HG02642 (cell line): ENCODE results near the gene DEDD2.
A peak's percentile ranks its signal among the peaks of the same experiment; 100 is the strongest.

Experiments used
- ATAC-seq: cut with Tn5 transposase; IDR thresholded peaks from one replicate; pipeline ENCODE4 v1.9.1; 2021; ENCODE audit warnings: mild to moderate bottlenecking; ENCODE audit not compliant: unreplicated experiment, poor library complexity

DEDD2 gene

GRCh38 chr19:42229855-42230351 is 12.4 kb upstream of the DEDD2 start:
- no peak for ATAC-seq

DNA sequence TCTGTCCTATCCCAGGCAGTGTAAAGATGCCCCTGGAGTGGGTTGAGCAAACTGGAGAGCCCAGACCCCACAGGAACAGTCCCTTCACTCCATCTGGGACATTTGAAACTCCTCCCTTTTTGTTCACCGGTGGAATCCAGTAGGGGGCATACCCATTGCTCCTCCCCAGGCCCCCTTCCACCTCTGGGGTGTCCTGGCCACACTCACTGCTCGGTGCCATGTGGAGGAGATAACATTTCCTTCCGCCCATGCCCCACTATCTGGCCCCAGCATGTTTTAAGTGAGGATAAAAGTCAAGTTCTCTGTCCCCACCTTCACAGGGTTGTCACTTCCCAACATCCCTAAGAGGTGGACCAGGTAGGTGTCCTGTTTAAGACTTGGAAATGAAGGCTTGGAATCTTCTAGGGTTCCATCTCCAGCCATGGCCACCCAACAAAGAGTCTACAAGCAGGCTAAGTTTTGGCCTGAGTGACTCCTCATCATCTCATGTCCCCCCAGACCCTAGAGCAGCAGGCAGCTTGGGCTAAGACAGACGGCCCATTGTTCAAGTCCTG is 11.9 kb upstream of the DEDD2 start:
- no peak for ATAC-seq

GRCh38 chr19:42228641-42229040 is 11.2 kb upstream of the DEDD2 start:
- no peak for ATAC-seq

DNA sequence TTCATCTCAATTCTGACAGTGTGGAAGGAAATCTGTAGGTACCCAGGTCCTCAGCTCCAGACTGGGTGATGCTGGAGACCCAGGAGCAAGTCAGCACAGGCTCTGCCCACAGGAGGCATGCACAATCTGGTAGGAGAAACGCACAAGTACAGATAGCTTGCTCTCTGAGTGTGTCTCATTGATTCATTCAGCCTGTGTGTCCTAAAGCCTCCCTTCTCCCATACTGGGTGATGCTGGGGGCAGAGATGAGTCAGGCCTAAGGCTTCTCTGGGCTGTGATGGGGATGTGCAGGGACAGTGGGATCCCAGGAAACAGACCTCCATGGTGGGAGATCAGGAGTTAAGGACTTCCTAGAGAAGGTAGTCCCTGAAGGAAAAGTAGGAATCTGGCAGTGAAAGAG is 9.4 kb upstream of the DEDD2 start:
- no peak for ATAC-seq

GRCh38 chr19:42225718-42226292 is 8.3 kb upstream of the DEDD2 start:
- ATAC-seq: no peak

GRCh38 chr19:42224940-42225717 is 7.7 kb upstream of the DEDD2 start:
- ATAC-seq: no peak

DNA sequence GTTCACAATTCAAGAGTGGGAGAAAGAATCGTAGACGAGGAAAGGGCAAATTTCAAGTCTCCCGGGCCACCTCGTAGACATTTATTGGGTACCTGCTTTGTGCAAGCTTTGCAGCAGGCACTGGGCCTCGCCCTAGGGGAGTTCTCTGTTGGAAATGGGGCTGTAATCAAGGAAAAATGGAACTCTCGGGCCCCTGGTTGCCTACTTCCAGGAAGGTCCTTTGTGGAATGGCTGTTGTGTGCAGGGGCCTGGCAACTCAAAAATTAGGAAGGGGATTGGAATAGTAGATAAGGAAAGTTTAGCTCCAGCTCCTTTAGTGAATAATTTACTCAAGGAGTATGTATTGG is 3.2 kb upstream of the DEDD2 start:
- ATAC-seq: no peak

GRCh38 chr19:42219812-42220750 is 2.6 kb upstream of the DEDD2 start, which contains the start of gene ZNF526:
Gene ZNF526, plus strand, starts transcription at chr19:42220312. Its CDS starts 4,092 bp downstream, at chr19:42224404.
- ATAC-seq: peak; percentile 80

DNA sequence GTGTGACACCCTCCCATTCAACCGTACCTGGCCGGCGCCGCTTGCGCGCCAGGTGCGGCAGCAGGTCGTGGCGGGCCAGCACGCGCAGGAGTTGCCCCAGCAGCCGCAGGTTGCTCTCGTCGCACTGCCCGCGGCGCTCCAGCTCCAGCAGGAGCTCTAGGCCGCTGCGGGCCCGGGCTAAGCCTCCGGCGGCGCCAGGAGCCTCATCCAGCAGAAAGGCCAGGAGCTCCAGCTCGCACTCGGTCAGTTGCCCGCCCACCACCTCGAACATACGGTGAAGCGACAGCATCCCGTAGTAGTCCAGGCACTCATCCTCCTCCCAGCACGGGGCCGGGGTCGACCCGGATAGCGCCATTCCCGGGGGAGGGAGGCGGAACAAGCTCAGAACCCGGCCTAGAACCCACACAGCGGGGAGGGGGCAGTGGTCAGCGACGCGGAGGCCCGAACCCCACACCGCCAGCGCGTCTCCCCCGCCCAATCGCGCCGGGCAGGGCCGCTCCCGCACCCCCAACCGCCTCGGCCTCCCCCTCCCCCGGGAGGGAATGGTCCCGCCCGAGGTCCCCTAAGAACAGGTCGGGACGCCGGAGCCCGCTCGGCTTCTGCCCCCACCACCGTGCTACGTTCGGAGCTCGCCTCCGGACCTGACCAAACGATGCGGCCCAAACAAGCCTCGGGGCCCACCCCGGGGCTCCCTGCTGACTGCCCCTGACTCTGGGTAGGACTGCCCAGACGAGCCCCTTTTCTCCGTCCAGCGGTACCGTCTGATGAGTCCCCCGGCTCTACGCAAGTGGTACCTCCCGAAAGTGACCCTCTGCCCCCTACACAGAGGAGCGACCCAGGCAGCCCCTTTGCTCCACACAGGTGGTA is 591 bp downstream of the DEDD2 start:
- peak; percentile 5 for ATAC-seq

DNA sequence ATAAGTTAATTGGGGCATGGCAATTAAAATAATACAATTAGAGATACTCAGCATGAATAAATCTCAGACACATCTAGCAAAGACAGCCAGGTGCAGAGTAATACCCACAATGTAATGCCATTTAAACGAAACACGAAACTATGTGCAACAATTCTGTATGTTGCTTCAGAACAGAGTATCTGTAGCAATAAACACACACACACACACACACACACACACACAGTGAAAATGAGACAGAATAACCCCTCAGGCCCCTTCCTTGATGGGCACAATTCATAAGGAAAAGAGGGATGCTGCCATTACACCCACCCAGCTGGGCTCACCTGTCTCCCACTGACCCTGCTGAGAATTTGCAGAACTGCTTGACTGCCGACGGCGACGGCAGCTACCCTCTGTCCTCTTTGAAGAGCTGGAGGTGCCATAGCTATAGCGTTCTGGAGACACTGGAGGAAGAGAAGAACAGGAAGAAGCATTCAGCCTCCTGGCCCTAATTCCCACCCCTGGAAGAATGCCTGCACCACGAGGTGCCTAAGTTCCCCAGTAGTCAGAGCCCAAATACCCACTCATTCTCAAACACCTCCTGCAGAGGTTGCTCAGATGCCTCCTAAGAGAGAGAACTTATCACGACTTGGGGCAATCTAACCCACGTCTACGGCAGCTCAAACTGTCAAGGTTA is 2.5 kb downstream of the DEDD2 start:
- no peak for ATAC-seq

GRCh38 chr19:42212886-42213285 is 4.6 kb downstream of the DEDD2 start:
- ATAC-seq: no peak

GRCh38 chr19:42208612-42209011 is 8.9 kb downstream of the DEDD2 start:
- no peak for ATAC-seq

DNA sequence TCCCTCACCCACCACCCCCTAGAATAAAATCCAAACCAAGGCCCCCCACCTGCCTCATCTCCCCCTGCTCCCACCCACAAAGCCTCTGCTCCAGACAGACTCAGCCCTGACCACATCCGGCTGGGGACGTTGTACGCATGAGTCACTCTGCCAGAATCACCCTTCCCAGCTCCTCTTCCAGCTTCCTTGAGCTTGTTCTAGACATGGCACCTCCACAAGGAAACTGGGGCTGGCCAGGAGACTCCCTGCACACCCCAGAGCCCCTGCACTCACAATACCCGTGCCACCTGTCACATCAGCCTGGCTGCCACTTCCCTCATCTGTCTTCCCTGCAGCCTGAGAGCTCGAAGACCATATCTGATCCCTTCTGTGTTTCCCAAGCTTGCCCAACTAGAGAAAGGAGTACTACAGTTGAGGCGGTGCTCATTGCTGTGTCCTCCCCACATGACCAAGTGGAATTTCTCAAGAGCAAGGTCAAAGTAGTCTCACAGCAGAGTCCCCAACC is 9.7 kb downstream of the DEDD2 start:
- ATAC-seq: no peak

DNA sequence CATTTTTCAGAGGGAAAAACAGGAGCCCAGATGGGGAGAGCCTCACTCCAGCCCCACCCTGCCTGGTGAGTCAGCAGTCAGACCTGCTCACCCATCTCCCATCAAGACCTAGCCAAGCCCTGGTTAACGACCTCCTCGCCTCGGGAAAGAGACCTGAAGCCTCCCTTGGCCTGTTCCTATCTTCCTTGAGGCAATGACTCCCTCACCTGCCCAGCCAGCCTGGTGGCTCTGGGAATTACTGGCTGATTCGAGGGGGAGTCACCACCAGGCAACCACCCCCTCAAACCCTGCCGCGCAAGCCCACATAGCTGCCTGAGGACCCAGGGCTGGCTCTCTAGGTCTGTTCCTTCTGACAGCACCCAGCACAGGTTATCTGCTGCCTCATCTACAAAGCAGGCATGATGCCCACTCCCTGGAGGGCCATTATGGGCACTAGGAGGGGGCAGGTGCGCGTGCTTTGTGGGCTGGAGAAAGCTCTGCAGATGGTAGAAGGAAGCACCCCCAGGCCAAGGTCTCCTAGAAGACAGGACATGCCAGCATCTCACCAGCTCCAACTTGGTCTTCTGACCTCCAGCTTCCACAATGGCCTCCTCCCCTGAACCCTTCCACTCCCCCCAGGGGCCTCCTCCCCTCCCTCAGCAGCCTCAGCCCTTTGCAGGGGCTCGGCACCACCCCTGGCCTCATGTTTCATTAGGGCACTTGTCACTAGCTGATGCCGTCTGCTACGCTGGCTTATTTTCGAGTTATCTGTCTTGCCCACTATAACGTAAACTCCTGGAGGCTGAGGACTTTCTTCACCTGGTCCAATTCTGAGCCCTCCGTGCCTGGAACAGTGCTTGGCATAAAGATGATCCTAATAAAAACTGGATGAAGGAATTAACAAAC is 10.4 kb downstream of the DEDD2 start:
- ATAC-seq: no peak

- no peak for ATAC-seq
These were observed 12.8 kb downstream of the DEDD2 start for GRCh38 chr19:42204664-42205063.

DNA sequence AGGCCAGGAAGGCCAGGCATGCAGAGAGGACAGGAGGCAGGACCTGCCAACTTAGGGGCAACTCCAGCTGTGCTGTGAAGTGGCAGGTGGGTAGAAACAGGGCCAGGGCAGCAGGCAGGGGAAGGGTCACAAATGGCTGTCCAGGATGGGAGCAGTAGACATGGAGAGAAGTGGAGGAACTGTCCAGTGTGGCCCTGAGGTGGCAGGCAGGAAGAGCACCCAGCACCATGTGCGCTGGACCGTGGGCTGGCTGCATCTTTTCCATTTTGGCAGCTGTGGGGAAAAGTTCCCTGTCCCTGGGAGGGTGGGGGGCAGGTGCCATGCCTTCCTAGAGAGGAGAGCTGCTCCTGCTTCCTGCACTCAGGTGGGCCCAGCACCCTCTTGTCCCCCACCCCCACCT is 13.8 kb downstream of the DEDD2 start:
- no peak for ATAC-seq

DNA sequence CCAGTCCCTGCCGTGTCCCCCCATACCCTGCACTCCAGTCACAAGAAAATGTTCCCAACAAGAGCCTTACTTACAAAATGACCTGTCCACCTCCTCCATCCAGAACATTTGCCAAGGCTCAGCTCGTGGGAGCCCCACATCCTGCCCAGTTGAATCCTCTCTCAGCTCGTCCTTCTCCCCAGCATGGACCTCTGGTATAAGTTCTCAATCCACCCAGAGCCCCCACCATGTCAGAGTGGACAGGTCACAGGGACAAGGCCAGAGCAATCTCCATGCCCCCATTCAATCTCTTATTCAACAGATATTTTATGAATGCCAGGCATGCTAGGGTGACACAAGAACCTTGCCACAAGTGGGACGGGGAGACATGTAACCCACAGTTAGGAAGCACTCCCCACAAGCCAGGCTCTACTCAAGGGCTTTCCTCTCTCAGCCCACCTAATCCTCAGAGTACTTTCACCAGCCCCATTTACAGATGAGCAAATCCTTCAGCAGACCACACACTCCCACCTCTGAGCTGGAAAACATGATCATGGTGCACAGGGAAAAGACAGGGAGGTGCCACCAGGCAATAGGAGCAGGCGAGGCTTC is 15.1 kb downstream of the DEDD2 start:
- no peak for ATAC-seq
